ENCODE results near the gene MGAT5B.

MGAT5B gene

GRCh38 chr17:76880971-76881370, 12.8 kb downstream of the MGAT5B start:
- H3K9ac ChIP-seq (ENCODE audit: low read depth, low read length), result no peak overlapping the region

GRCh38 chr17:76881408-76881807, 13.2 kb downstream of the MGAT5B start:
- H3K4me3 ChIP-seq (ENCODE audit: low read length), result no peak overlapping the region
- WGBS, result 88% methylated on average over 6 of the region's 6 CpGs
- H3K9ac ChIP-seq (ENCODE audit: low read depth, low read length), result no peak overlapping the region
- H3K27me3 ChIP-seq (ENCODE audit: insufficient read depth, low read length), result no peaks in the 10 kb centered on the region
- no peaks in the 10 kb centered on the region for H3K36me3 ChIP-seq (ENCODE audit: insufficient read depth, low read length)
- no peaks in the 10 kb centered on the region for H3K9me3 ChIP-seq (ENCODE audit: insufficient read depth, low read depth, low read length)
- peaks cover 10% of the 10 kb centered on the region for H3K4me1 ChIP-seq (ENCODE audit: insufficient read depth, low read length)
- H3K27ac ChIP-seq (ENCODE audit: low read depth, low read length), result no peak overlapping the region

More at GRCh38 chr17:76880971-76881370, 12.8 kb downstream of the MGAT5B start:
- H3K27ac ChIP-seq (ENCODE audit: low read depth, low read length), result no peak overlapping the region
- H3K4me1 ChIP-seq (ENCODE audit: insufficient read depth, low read length), result peaks cover 10% of the 10 kb centered on the region
- no peaks in the 10 kb centered on the region for H3K36me3 ChIP-seq (ENCODE audit: insufficient read depth, low read length)
- H3K4me3 ChIP-seq (ENCODE audit: low read length), result no peak overlapping the region
- no peaks in the 10 kb centered on the region for H3K9me3 ChIP-seq (ENCODE audit: insufficient read depth, low read depth, low read length)
- WGBS, result 88% methylated on average over 12 of the region's 12 CpGs
- no peaks in the 10 kb centered on the region for H3K27me3 ChIP-seq (ENCODE audit: insufficient read depth, low read length)

- H3K4me3 ChIP-seq (ENCODE audit: low read length), result no peak overlapping the region
- 95% methylated on average over 20 of the region's 20 CpGs for WGBS
Observed at GRCh38 chr17:76881966-76882365, 13.8 kb downstream of the MGAT5B start.

GRCh38 chr17:76883744-76884525, 15.7 kb downstream of the MGAT5B start:
- Histone ChIP-seq H3K27me3 (ENCODE audit: insufficient read depth, low read length) (no peaks in the 10 kb centered on the region), H3K4me1 (ENCODE audit: insufficient read depth, low read length) (peaks cover 10% of the 10 kb centered on the region), H3K27ac (ENCODE audit: low read depth, low read length) (no peak overlapping the region), H3K4me3 (ENCODE audit: low read length) (no peak overlapping the region), H3K36me3 (ENCODE audit: insufficient read depth, low read length) (no peaks in the 10 kb centered on the region), H3K9me3 (ENCODE audit: insufficient read depth, low read depth, low read length) (no peaks in the 10 kb centered on the region), H3K9ac (ENCODE audit: low read depth, low read length) (no peak overlapping the region)
- WGBS, result 93% methylated on average over 10 of the region's 10 CpGs

More at GRCh38 chr17:76881966-76882365, 13.8 kb downstream of the MGAT5B start:
- Histone ChIP-seq H3K9me3 (ENCODE audit: insufficient read depth, low read depth, low read length) (no peaks in the 10 kb centered on the region), H3K27ac (ENCODE audit: low read depth, low read length) (no peak overlapping the region), H3K9ac (ENCODE audit: low read depth, low read length) (no peak overlapping the region), H3K36me3 (ENCODE audit: insufficient read depth, low read length) (no peaks in the 10 kb centered on the region), H3K4me1 (ENCODE audit: insufficient read depth, low read length) (peaks cover 10% of the 10 kb centered on the region), H3K27me3 (ENCODE audit: insufficient read depth, low read length) (no peaks in the 10 kb centered on the region)

- 38% methylated on average over 13 of the region's 16 CpGs for whole genome bisulfite sequencing
Observed at GRCh38 chr17:76884995-76885893, 17.0 kb downstream of the MGAT5B start.

GRCh38 chr17:76885894-76886290, 17.7 kb downstream of the MGAT5B start:
- Histone ChIP-seq H3K36me3 (ENCODE audit: insufficient read depth, low read length) (no peaks in the 10 kb centered on the region), H3K4me1 (ENCODE audit: insufficient read depth, low read length) (peaks cover 10% of the 10 kb centered on the region), H3K27me3 (ENCODE audit: insufficient read depth, low read length) (no peaks in the 10 kb centered on the region), H3K9me3 (ENCODE audit: insufficient read depth, low read depth, low read length) (no peaks in the 10 kb centered on the region), H3K9ac (ENCODE audit: low read depth, low read length) (no peak overlapping the region), H3K27ac (ENCODE audit: low read depth, low read length) (no peak overlapping the region), H3K4me3 (ENCODE audit: low read length) (no peak overlapping the region)
- 91% methylated on average over 5 of the region's 5 CpGs for WGBS

More at GRCh38 chr17:76884995-76885893, 17.0 kb downstream of the MGAT5B start:
- Histone ChIP-seq H3K4me1 (ENCODE audit: insufficient read depth, low read length) (peaks cover 10% of the 10 kb centered on the region), H3K9ac (ENCODE audit: low read depth, low read length) (peak overlapping the region; percentile 56), H3K4me3 (ENCODE audit: low read length) (no peak overlapping the region), H3K27ac (ENCODE audit: low read depth, low read length) (0 out of 2 replicates have a peak overlapping the region, but pooled peaks have one; percentile 33), H3K36me3 (ENCODE audit: insufficient read depth, low read length) (no peaks in the 10 kb centered on the region), H3K9me3 (ENCODE audit: insufficient read depth, low read depth, low read length) (no peaks in the 10 kb centered on the region), H3K27me3 (ENCODE audit: insufficient read depth, low read length) (no peaks in the 10 kb centered on the region)

- no peak overlapping the region for H3K9ac ChIP-seq (ENCODE audit: low read depth, low read length)
- peaks cover 10% of the 10 kb centered on the region for H3K4me1 ChIP-seq (ENCODE audit: insufficient read depth, low read length)
- no peak overlapping the region for H3K4me3 ChIP-seq (ENCODE audit: low read length)
- no peak overlapping the region for H3K27ac ChIP-seq (ENCODE audit: low read depth, low read length)
- 86% methylated on average over 5 of the region's 5 CpGs for WGBS
- H3K9me3 ChIP-seq (ENCODE audit: insufficient read depth, low read depth, low read length), result no peaks in the 10 kb centered on the region
- H3K36me3 ChIP-seq (ENCODE audit: insufficient read depth, low read length), result no peaks in the 10 kb centered on the region
- H3K27me3 ChIP-seq (ENCODE audit: insufficient read depth, low read length), result no peaks in the 10 kb centered on the region
Observed at GRCh38 chr17:76886395-76886794, 18.2 kb downstream of the MGAT5B start.

- WGBS, result 86% methylated on average over 6 of the region's 6 CpGs
- H3K4me1 ChIP-seq (ENCODE audit: insufficient read depth, low read length), result peaks cover 10% of the 10 kb centered on the region
- no peak overlapping the region for H3K4me3 ChIP-seq (ENCODE audit: low read length)
- H3K27me3 ChIP-seq (ENCODE audit: insufficient read depth, low read length), result no peaks in the 10 kb centered on the region
- no peak overlapping the region for H3K27ac ChIP-seq (ENCODE audit: low read depth, low read length)
- H3K9ac ChIP-seq (ENCODE audit: low read depth, low read length), result no peak overlapping the region
- no peaks in the 10 kb centered on the region for H3K9me3 ChIP-seq (ENCODE audit: insufficient read depth, low read depth, low read length)
- H3K36me3 ChIP-seq (ENCODE audit: insufficient read depth, low read length), result no peaks in the 10 kb centered on the region
Observed at GRCh38 chr17:76887802-76888201, 19.6 kb downstream of the MGAT5B start.

GRCh38 chr17:76888661-76889060, 20.5 kb downstream of the MGAT5B start:
- H3K9me3 ChIP-seq (ENCODE audit: insufficient read depth, low read depth, low read length), result no peaks in the 10 kb centered on the region
- H3K4me3 ChIP-seq (ENCODE audit: low read length), result no peak overlapping the region
- no peak overlapping the region for H3K27ac ChIP-seq (ENCODE audit: low read depth, low read length)
- peaks cover 10% of the 10 kb centered on the region for H3K4me1 ChIP-seq (ENCODE audit: insufficient read depth, low read length)
- WGBS, result 74% methylated on average over 14 of the region's 14 CpGs
- no peaks in the 10 kb centered on the region for H3K27me3 ChIP-seq (ENCODE audit: insufficient read depth, low read length)
- H3K9ac ChIP-seq (ENCODE audit: low read depth, low read length), result no peak overlapping the region
- no peaks in the 10 kb centered on the region for H3K36me3 ChIP-seq (ENCODE audit: insufficient read depth, low read length)

GRCh38 chr17:76889323-76889722, 21.1 kb downstream of the MGAT5B start:
- WGBS, result 96% methylated on average over 5 of the region's 5 CpGs
- Histone ChIP-seq H3K27me3 (ENCODE audit: insufficient read depth, low read length) (no peaks in the 10 kb centered on the region), H3K27ac (ENCODE audit: low read depth, low read length) (no peak overlapping the region), H3K4me3 (ENCODE audit: low read length) (no peak overlapping the region), H3K4me1 (ENCODE audit: insufficient read depth, low read length) (peaks cover 10% of the 10 kb centered on the region), H3K36me3 (ENCODE audit: insufficient read depth, low read length) (no peaks in the 10 kb centered on the region), H3K9ac (ENCODE audit: low read depth, low read length) (no peak overlapping the region), H3K9me3 (ENCODE audit: insufficient read depth, low read depth, low read length) (no peaks in the 10 kb centered on the region)

- Histone ChIP-seq H3K27ac (ENCODE audit: low read depth, low read length) (no peak overlapping the region), H3K4me1 (ENCODE audit: insufficient read depth, low read length) (no peaks in the 10 kb centered on the region), H3K4me3 (ENCODE audit: low read length) (no peak overlapping the region), H3K9ac (ENCODE audit: low read depth, low read length) (no peak overlapping the region), H3K27me3 (ENCODE audit: insufficient read depth, low read length) (no peaks in the 10 kb centered on the region), H3K36me3 (ENCODE audit: insufficient read depth, low read length) (no peaks in the 10 kb centered on the region), H3K9me3 (ENCODE audit: insufficient read depth, low read depth, low read length) (peaks cover 10% of the 10 kb centered on the region; the same call in 1 of the 2 replicates)
- 96% methylated on average over 10 of the region's 10 CpGs for WGBS
Observed at GRCh38 chr17:76892329-76892728, 24.1 kb downstream of the MGAT5B start.

Data from HUES64 (cell line).